Uterus (tissue), 2 donors: ENCODE measurements around the gene RRP1.

Source experiments
- POLR2A ChIP-seq, 2 donors: fragments of 450-650 bp; IDR thresholded peaks; one replicate each; pipeline ENCODE4 v1.6.1; 2016; ENCODE audit warnings: antibody characterized with exemption in 2 of 2, mild to moderate bottlenecking in 1 of 2, moderate library complexity in 1 of 2
- TF ChIP-seq, protein P1 (sequence below), 4 experiments: fragments of 200-600 bp in 2 of 4; fragments of 450-650 bp in 2 of 4; sonication (generic) in 2 of 4; IDR thresholded peaks; one replicate each; pipeline ENCODE4 v1.5.1; 2016 to 2019; ENCODE audit warnings: antibody characterized with exemption in 4 of 4, mild to moderate bottlenecking in 2 of 4, moderate library complexity in 1 of 4

DNA sequence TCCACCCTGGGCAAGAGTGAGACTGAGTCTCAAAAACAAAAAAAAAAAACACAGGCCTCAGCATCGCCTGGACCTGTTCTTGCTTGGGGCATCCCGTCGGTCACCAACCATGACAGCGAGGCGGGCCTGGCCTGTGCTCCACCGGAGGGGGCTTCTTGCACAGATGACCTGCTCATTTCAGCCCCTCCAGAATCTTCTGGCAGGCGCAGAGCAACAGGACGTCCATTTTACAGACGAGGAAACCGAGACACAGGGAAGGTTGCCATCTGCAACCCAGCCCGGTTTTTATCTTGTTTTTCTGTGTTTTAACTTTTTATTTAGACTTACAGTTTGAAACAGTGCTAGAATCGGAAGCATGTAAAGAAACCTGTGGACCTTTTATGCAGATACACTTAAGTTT, 14.2 kb upstream of the RRP1 start:
- TF ChIP-seq POLR2A (IDR thresholded peaks at IDR 0.05) = no peak
- TF ChIP-seq, protein P1, sequence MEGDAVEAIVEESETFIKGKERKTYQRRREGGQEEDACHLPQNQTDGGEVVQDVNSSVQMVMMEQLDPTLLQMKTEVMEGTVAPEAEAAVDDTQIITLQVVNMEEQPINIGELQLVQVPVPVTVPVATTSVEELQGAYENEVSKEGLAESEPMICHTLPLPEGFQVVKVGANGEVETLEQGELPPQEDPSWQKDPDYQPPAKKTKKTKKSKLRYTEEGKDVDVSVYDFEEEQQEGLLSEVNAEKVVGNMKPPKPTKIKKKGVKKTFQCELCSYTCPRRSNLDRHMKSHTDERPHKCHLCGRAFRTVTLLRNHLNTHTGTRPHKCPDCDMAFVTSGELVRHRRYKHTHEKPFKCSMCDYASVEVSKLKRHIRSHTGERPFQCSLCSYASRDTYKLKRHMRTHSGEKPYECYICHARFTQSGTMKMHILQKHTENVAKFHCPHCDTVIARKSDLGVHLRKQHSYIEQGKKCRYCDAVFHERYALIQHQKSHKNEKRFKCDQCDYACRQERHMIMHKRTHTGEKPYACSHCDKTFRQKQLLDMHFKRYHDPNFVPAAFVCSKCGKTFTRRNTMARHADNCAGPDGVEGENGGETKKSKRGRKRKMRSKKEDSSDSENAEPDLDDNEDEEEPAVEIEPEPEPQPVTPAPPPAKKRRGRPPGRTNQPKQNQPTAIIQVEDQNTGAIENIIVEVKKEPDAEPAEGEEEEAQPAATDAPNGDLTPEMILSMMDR (IDR thresholded peaks at IDR 0.05) = no peak
